ENCODE results near the gene HSPB7. TPM values are rescaled to one million over a fixed set of nuclear protein-coding genes. Genes with fewer than 3 reads are reported as not detected.
"Not testable (repeated sequence)": the region's sequence is repeated elsewhere in the genome, so short reads cannot be mapped to it uniquely, and the experiment has no call there.

Gene HSPB7
- total RNA-seq, 2 experiments from 2014 or later: not detected

GRCh38 chr1:15989776-15990175, 28.1 kb downstream of the HSPB7 start:
- CTCF ChIA-PET: no interaction called here
- TF ChIP-seq CTCF (IDR thresholded peaks at IDR 0.05): no peak
- ATAC-seq (no peak), DNase-seq (no peak)
- Mint-ChIP-seq H3K27ac (no peak overlapping the region), H3K27me3 (no peaks in the 10 kb centered on the region), H3K4me1 (ENCODE audit: low read depth) (peaks cover 10% of the 10 kb centered on the region), H3K9me3 (no peaks in the 10 kb centered on the region), H3K4me3 (no peak overlapping the region), H3K36me3 (ENCODE audit: low read depth) (no peaks in the 10 kb centered on the region)
- intact Hi-C loops (cut with micrococcal nuclease): loop anchor here (5.0 kb wide), 1 partner anchor 187 kb away; no protein-coding TSS in a partner anchor
- POLR2A ChIA-PET: no interaction called here

GRCh38 chr1:15988856-15989736, 28.7 kb downstream of the HSPB7 start:
- H3K36me3 Mint-ChIP-seq (ENCODE audit: low read depth): no peaks in the 10 kb centered on the region
- POLR2A ChIA-PET: no interaction called here
- no peaks in the 10 kb centered on the region for H3K27me3 Mint-ChIP-seq
- H3K4me1 Mint-ChIP-seq (ENCODE audit: low read depth): peaks cover 14% of the 10 kb centered on the region
- ATAC-seq (no peak), DNase-seq (no peak)
- H3K9me3 Mint-ChIP-seq: no peaks in the 10 kb centered on the region
- intact Hi-C loops (cut with micrococcal nuclease): no loop called here
- no peak overlapping the region for H3K4me3 Mint-ChIP-seq
- CTCF ChIA-PET: no interaction called here
- no peak overlapping the region for H3K27ac Mint-ChIP-seq
- TF ChIP-seq CTCF (IDR thresholded peaks at IDR 0.05): no peak

GRCh38 chr1:15985611-15986297, 32.1 kb downstream of the HSPB7 start:
- peaks cover 2% of the 10 kb centered on the region for H3K27me3 Mint-ChIP-seq
- intact Hi-C loops (cut with micrococcal nuclease): no loop called here
- H3K4me1 Mint-ChIP-seq (ENCODE audit: low read depth): peaks cover 25% of the 10 kb centered on the region
- CTCF ChIA-PET: interaction anchor here (0.7 to 1.5 kb wide), 4 partner anchors 22 to 194 kb away, joined by 3 to 7 read pairs (median 4); no protein-coding TSS in a partner anchor
- ATAC-seq: no peak
- no peak overlapping the region for H3K4me3 Mint-ChIP-seq
- peaks cover 6% of the 10 kb centered on the region for H3K9me3 Mint-ChIP-seq
- POLR2A ChIA-PET: interaction anchor here (0.9 to 1.9 kb wide), 3 partner anchors 10 to 152 kb away, joined by 4 to 7 read pairs (median 7); partner anchors contain the start of gene ZBTB17
- H3K36me3 Mint-ChIP-seq (ENCODE audit: low read depth): no peaks in the 10 kb centered on the region
- DNase-seq: no peak
- TF ChIP-seq CTCF (IDR thresholded peaks at IDR 0.05): no peak
- H3K27ac Mint-ChIP-seq: peak overlapping the region; percentile 45

- DNase-seq: no peak
- peaks cover 6% of the 10 kb centered on the region for H3K9me3 Mint-ChIP-seq
- H3K4me1 Mint-ChIP-seq (ENCODE audit: low read depth): peaks cover 25% of the 10 kb centered on the region
- TF ChIP-seq CTCF (IDR thresholded peaks at IDR 0.05): no peak
- no peak for ATAC-seq
- no peak overlapping the region for H3K4me3 Mint-ChIP-seq
- peaks cover 2% of the 10 kb centered on the region for H3K27me3 Mint-ChIP-seq
- H3K36me3 Mint-ChIP-seq (ENCODE audit: low read depth): no peaks in the 10 kb centered on the region
- POLR2A ChIA-PET: no interaction called here
- no peak overlapping the region for H3K27ac Mint-ChIP-seq
- intact Hi-C loops (cut with micrococcal nuclease): no loop called here
- CTCF ChIA-PET: interaction anchor here (1.0 to 1.1 kb wide), 2 partner anchors 24 to 168 kb away, joined by 3 to 4 read pairs; no protein-coding TSS in a partner anchor
Observed at GRCh38 chr1:15983275-15983674, 34.6 kb downstream of the HSPB7 start.

- DNase-seq (no peak), ATAC-seq (no peak)
- ChIA-PET CTCF (no interaction called here), POLR2A (no interaction called here)
- H3K9me3 Mint-ChIP-seq: peaks cover 6% of the 10 kb centered on the region
- H3K27ac Mint-ChIP-seq: no peak overlapping the region
- peaks cover 26% of the 10 kb centered on the region for H3K4me1 Mint-ChIP-seq (ENCODE audit: low read depth)
- no peaks in the 10 kb centered on the region for H3K36me3 Mint-ChIP-seq (ENCODE audit: low read depth)
- intact Hi-C loops (cut with micrococcal nuclease): no loop called here
- H3K27me3 Mint-ChIP-seq: peaks cover 2% of the 10 kb centered on the region
- no peak overlapping the region for H3K4me3 Mint-ChIP-seq
- TF ChIP-seq CTCF (IDR thresholded peaks at IDR 0.05): no peak
Observed at GRCh38 chr1:15981679-15982078, 36.2 kb downstream of the HSPB7 start.

- Mint-ChIP-seq H3K4me1 (ENCODE audit: low read depth) (peaks cover 25% of the 10 kb centered on the region), H3K36me3 (ENCODE audit: low read depth) (peaks cover 15% of the 10 kb centered on the region)
- H3K27me3 Mint-ChIP-seq; ATAC-seq; CTCF ChIA-PET; H3K27ac Mint-ChIP-seq; intact Hi-C loops (cut with micrococcal nuclease); H3K4me3 Mint-ChIP-seq; H3K9me3 Mint-ChIP-seq; DNase-seq; POLR2A ChIA-PET: not testable (repeated sequence)
Observed at GRCh38 chr1:15977947-15978346, 39.9 kb downstream of the HSPB7 start.

Measured in activated CD8-positive, alpha-beta T cell treated with anti-CD3 and anti-CD28 coated beads for 36 hours (primary cell).